Measurements from ENCODE around the gene CETN3.

DNA sequence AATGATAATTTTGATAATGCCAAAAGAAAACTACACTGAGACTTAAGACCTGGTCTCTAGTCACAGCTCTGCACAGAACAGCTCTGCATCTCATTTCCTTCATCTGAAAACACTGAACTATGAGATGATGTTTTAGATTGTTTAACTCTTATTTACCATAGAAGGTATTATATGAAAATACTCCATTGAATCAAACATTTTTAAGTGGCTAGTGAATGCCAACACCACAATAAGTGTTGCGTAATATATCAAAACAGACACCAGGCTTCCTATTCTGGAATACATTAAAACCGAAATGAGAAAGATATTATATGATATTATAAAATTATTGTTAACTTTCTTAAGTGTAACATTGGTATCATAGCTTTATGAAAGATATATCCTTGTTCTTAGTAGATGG lies 14.6 kb downstream of the CETN3 start:
- TF ChIP-seq, protein P1, sequence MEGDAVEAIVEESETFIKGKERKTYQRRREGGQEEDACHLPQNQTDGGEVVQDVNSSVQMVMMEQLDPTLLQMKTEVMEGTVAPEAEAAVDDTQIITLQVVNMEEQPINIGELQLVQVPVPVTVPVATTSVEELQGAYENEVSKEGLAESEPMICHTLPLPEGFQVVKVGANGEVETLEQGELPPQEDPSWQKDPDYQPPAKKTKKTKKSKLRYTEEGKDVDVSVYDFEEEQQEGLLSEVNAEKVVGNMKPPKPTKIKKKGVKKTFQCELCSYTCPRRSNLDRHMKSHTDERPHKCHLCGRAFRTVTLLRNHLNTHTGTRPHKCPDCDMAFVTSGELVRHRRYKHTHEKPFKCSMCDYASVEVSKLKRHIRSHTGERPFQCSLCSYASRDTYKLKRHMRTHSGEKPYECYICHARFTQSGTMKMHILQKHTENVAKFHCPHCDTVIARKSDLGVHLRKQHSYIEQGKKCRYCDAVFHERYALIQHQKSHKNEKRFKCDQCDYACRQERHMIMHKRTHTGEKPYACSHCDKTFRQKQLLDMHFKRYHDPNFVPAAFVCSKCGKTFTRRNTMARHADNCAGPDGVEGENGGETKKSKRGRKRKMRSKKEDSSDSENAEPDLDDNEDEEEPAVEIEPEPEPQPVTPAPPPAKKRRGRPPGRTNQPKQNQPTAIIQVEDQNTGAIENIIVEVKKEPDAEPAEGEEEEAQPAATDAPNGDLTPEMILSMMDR (IDR thresholded peaks at IDR 0.05; ENCODE audit: low read depth, low read length, poor library complexity, severe bottlenecking) = no peak
- TF ChIP-seq EZH2phosphoT487 (IDR thresholded peaks at IDR 0.05; ENCODE audit: borderline replicate concordance, low read length) = no peak
